GM12892 (cell line): ENCODE measurements around the gene SLC35A3.

Experiments used
- DNase-seq: peaks from one replicate; pipeline ENCODE4 v3.0.0; 2011; ENCODE audit not compliant: insufficient read length
- FAIRE-seq: peaks from 2 replicates; lab custom pipeline; 2011; peaks lifted over from hg19 to GRCh38; lab: Jason Lieb, UNC
- POLR2A ChIP-seq: IDR thresholded peaks from 2 replicates; pipeline ENCODE4 v1.6.1; 2011; ENCODE audit warnings: low read depth, low read length, control low read depth
- POLR2AphosphoS5 ChIP-seq: IDR thresholded peaks from 2 replicates; pipeline ENCODE4 v1.6.1; 2011; ENCODE audit warnings: low read depth, low read length, control low read depth
- TAF1 ChIP-seq: IDR thresholded peaks from 2 replicates; pipeline ENCODE4 v1.6.1; 2011; ENCODE audit warnings: low read depth, mild to moderate bottlenecking, control low read depth, low read length, borderline replicate concordance

Gene SLC35A3

DNA sequence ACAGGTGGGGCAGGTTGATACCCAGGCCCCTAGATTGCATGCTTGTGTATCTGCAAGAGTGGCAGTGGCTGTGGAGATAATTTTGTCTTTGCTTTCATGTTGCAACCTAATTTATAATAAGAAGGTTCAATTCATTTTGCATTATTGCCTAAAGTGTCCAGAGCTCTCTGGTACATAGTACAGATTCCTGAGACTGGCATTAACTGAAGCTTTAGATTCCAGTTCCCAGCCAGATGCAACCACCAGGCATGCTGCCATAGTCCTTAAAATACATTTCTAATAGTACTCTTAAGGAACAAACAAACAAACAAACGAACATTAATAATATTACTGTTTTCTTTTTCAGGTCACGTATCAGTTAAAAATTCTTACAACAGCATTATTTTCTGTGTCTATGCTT lies 36.9 kb downstream of the SLC35A3 start:
- no peak for TF ChIP-seq POLR2A
- FAIRE-seq (no peak), DNase-seq (no peak)

DNA sequence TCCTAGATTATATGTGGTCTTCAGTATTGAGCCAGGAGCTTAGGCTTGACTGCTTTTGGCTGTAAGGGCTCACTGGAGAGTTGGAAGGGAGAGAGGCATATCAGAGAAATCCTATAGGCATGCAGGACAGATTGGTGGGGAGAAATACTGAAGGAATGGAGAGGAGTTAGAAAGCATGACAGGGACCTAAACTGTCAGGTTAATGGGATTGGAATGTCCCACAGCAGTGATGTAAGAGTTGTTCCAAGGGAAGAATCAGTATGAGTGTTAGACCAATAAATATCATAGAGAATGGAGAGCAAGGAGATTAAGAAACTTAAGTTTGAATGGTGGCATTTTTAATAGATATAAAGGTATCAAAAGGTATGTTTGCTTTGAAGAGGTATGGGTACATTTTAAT lies 39.7 kb downstream of the SLC35A3 start:
- no peak for DNase-seq
- FAIRE-seq: no peak
- no peak for TF ChIP-seq TAF1
- TF ChIP-seq POLR2AphosphoS5: no peak
- no peak for TF ChIP-seq POLR2A

DNA sequence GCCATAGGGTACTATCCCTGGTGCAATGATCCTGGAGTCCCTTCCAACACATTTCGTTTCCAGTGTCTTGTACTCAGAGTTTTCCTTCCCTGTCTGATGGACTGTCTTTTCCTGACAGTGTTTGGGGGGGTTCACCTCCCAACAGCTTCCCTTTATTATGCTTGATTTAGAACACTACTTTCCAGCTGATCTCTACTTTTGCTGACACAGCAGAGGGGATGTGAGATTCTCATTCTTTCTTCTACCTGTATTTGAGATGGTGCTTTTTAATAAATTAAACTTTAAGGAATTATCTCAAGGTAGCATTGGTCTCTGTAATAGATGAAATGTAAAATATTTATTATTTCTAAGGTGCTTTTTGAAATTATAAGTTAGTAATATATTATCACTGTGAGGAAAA lies 41.0 kb downstream of the SLC35A3 start:
- TF ChIP-seq POLR2A: no peak
- no peak for TF ChIP-seq POLR2AphosphoS5
- TF ChIP-seq TAF1: no peak
- no peak for DNase-seq
- FAIRE-seq: no peak

GRCh38 chr1:100019220-100019619 lies 49.4 kb downstream of the SLC35A3 start:
- DNase-seq: no peak
- no peak for TF ChIP-seq TAF1
- no peak for TF ChIP-seq POLR2A
- no peak for TF ChIP-seq POLR2AphosphoS5
- no peak for FAIRE-seq

GRCh38 chr1:100023482-100023881 lies 53.7 kb downstream of the SLC35A3 start:
- no peak for DNase-seq
- no peak for FAIRE-seq
- TF ChIP-seq POLR2AphosphoS5 (no peak), POLR2A (no peak), TAF1 (no peak)

DNA sequence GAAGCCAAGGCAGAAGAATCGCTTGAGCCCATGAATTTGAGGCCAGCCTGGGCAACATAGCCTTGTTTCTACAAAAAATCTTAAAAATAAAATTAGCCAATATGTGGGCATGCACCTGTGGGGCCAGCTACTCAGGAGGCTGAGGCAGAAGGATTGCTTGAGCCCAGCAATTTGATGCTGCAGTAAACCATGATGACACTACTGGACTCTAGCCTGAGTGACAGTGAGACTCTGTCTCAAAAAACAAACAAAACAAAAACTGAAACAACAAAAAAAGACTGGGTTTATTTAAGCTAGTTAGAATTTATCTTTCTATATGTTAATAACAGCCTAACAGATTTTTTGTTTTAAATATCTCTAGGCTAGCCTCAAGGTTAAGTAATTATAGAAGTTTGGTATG lies 57.4 kb downstream of the SLC35A3 start:
- TF ChIP-seq TAF1 (no peak), POLR2AphosphoS5 (no peak), POLR2A (no peak)
- FAIRE-seq (no peak), DNase-seq (no peak)

DNA sequence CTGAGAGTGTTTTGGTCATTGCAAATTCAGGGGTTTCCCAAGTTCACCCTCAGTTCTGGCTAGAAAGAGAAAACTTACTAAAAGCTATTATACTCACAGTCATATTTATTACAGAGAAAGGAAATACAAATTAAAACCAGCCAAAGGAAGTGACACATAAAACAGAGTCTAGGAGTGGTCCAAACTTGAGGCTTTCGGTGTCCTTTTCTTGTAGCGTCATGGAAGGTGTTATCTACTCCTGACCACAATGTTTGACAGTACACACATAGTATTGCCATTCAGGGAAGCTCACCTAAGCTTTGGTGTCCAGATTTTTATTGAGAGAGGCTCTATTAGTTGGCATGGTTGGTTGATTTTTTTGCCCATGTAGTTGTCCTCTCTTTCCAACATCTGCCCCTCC lies 59.0 kb downstream of the SLC35A3 start:
- TF ChIP-seq POLR2A (no peak), TAF1 (no peak), POLR2AphosphoS5 (no peak)
- DNase-seq (no peak), FAIRE-seq (no peak)

- no peak for FAIRE-seq
- DNase-seq: no peak
- TF ChIP-seq TAF1 (no peak), POLR2AphosphoS5 (no peak), POLR2A (no peak)
These were observed 64.7 kb downstream of the SLC35A3 start for GRCh38 chr1:100034470-100034869.

DNA sequence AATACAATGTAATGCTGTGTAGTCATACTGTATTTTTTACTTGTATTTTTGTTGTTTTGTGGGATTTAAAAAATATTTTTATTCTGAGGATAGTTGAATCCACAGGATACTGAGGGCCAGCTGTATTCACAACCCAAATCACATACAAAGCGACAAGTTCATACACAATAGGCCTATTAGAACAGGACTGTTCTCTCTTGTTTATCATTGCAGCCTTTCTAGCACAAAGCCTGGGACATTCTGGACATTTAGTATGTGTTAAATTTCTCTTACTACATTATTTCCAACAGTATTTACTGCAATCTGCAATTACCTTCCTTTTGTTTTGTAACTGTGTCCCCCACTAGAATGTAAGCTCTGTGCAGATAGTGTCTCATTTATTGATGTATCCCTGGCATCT lies 65.4 kb downstream of the SLC35A3 start:
- FAIRE-seq: no peak

DNA sequence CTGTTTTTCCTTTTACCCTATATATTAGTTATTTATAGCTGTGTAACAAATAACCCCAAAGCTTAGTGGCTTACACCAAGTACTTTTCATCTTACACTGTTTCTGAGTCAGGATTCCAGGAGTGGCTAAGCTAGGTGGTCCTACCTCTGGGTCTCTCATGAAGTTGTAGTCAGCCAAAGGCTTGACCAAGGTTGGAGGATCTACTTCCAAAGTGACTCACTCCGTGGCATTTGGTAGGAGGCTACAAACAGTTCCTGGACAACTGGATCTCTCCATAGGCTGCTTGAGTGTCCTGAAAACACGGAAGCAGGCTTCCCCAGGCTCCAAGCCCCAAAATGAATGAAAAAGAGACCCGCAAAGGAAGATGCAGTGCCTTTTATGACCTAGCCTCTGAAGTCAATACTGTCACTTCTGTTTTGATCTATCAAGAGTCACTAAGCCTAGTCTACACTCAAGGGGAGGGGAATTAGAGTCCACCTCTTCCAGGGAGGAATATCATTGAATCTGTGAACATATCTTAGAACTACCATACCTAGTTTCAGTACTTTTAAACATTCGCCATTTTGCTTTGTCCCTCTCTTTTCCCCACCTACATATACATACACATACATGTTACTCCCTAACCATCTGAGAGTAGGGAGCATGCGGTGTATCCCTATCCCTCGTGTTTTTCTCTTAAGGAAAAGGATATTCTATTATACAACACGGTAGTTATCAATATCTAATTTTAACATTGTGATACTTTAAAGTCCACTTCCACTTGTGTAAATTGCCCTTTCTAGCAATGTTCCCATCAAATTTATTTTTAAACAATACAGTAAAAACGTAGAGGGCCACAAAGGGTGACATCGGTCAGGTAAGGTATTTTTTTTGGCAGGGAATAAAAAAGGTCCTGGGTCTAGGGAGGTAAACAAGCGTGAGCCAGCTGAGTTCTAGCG lies 67.2 kb downstream of the SLC35A3 start:
- TF ChIP-seq POLR2AphosphoS5 (peak; percentile 34), TAF1 (no peak)
- DNase-seq (no peak), FAIRE-seq (peak; percentile 80)

More for the DNA sequence above, 65.4 kb downstream of the SLC35A3 start:
- TF ChIP-seq POLR2AphosphoS5 (no peak), POLR2A (no peak), TAF1 (no peak)
- DNase-seq: no peak

GRCh38 chr1:100037656-100037926 lies 67.8 kb downstream of the SLC35A3 start:
- TF ChIP-seq TAF1: no peak
- no peak for TF ChIP-seq POLR2A
- no peak for TF ChIP-seq POLR2AphosphoS5
- DNase-seq (no peak), FAIRE-seq (no peak)

DNA sequence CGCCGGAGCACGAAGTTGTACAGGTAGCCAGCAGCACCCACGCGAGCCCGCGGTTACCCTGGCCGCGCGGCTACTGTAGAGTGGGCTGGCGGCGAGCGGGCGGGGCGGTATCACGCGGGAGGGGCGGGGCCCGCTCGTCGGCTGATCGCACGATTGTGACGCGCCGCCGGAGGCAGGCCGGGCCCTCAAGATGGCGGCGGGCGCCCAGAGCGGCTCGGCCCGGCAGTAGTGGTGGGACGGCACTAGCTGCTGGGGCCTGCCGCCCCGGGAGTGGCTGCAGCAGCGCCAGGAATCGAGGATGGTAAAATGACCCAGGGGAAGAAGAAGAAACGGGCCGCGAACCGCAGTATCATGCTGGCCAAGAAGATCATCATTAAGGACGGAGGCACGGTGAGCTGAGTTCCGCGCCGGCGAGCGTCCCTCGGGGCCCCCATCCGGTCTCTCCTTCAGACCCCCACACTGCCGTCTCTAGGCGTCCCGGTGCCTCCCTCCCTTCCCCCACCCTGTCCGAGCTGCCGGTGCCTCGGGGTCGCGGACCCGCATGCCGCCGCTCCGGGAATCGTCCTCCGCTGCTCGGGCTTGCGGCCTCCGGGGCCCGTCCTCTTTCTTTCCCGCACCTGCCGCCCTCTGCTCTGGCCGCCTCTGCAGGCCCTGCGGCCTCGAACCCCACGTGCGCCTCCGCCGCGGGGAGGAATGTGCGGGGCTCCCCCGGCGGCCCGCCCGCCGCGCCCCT lies 68.3 kb downstream of the SLC35A3 start:
- peak; percentile 76 for DNase-seq
- TF ChIP-seq TAF1 (peak; percentile 96), POLR2A (peak; percentile 97), POLR2AphosphoS5 (peak; percentile 91)
- FAIRE-seq: peak; percentile 100
